Midbrain (tissue), 1 donor: ENCODE results near the gene ACO1.

ENCODE experiments used
- DNase-seq: peaks from one replicate; lab custom pipeline; 2025; lab: John Stamatoyannopoulos, UW

Gene ACO1

GRCh38 chr9:32422237-32422806 lies 37.9 kb downstream of the ACO1 start:
- no peak for DNase-seq

GRCh38 chr9:32423371-32423770 lies 38.9 kb downstream of the ACO1 start:
- no peak for DNase-seq

GRCh38 chr9:32424616-32425015 lies 40.2 kb downstream of the ACO1 start:
- no peak for DNase-seq

- peak; percentile 51 for DNase-seq
These were observed 42.0 kb downstream of the ACO1 start for GRCh38 chr9:32426278-32426939.

- DNase-seq, result peak; percentile 40
These were observed 42.8 kb downstream of the ACO1 start for GRCh38 chr9:32427111-32427873.

GRCh38 chr9:32430720-32431119 lies 46.3 kb downstream of the ACO1 start:
- DNase-seq, result no peak

GRCh38 chr9:32431196-32431595 lies 46.8 kb downstream of the ACO1 start:
- DNase-seq, result no peak

GRCh38 chr9:32431940-32432555 lies 47.6 kb downstream of the ACO1 start:
- DNase-seq, result no peak

- DNase-seq, result no peak
These were observed 50.4 kb downstream of the ACO1 start for GRCh38 chr9:32434892-32435291.

GRCh38 chr9:32441678-32442077 lies 57.2 kb downstream of the ACO1 start:
- no peak for DNase-seq

- no peak for DNase-seq
These were observed 58.0 kb downstream of the ACO1 start for GRCh38 chr9:32442433-32442832.

GRCh38 chr9:32449969-32450368 lies 65.5 kb downstream of the ACO1 start:
- no peak for DNase-seq

GRCh38 chr9:32454280-32454679 lies 69.8 kb downstream of the ACO1 start:
- no peak for DNase-seq

- no peak for DNase-seq
These were observed 71.3 kb downstream of the ACO1 start for GRCh38 chr9:32455738-32456137.

- DNase-seq, result no peak
These were observed 72.1 kb downstream of the ACO1 start for GRCh38 chr9:32456564-32456963.

GRCh38 chr9:32463500-32464293 lies 79.3 kb downstream of the ACO1 start:
- DNase-seq, result no peak

GRCh38 chr9:32468740-32469139 lies 84.3 kb downstream of the ACO1 start:
- no peak for DNase-seq

- no peak for DNase-seq
These were observed 87.9 kb downstream of the ACO1 start for GRCh38 chr9:32472344-32472743.

GRCh38 chr9:32483343-32483742 lies 98.9 kb downstream of the ACO1 start:
- DNase-seq, result no peak

GRCh38 chr9:32486839-32487562 lies 102.6 kb downstream of the ACO1 start:
- no peak for DNase-seq

- no peak for DNase-seq
These were observed 103.5 kb downstream of the ACO1 start for GRCh38 chr9:32487981-32488380.
